DMS53 treated with DMSO at 0.1 percent for 48 hours (cell line): ENCODE results near the gene TPSB2.

ENCODE experiments used
- DNase-seq: peaks from one replicate; lab custom pipeline; 2025; ENCODE audit not compliant: unreplicated experiment; lab: John Stamatoyannopoulos, UW

The TPSB2 gene

DNA sequence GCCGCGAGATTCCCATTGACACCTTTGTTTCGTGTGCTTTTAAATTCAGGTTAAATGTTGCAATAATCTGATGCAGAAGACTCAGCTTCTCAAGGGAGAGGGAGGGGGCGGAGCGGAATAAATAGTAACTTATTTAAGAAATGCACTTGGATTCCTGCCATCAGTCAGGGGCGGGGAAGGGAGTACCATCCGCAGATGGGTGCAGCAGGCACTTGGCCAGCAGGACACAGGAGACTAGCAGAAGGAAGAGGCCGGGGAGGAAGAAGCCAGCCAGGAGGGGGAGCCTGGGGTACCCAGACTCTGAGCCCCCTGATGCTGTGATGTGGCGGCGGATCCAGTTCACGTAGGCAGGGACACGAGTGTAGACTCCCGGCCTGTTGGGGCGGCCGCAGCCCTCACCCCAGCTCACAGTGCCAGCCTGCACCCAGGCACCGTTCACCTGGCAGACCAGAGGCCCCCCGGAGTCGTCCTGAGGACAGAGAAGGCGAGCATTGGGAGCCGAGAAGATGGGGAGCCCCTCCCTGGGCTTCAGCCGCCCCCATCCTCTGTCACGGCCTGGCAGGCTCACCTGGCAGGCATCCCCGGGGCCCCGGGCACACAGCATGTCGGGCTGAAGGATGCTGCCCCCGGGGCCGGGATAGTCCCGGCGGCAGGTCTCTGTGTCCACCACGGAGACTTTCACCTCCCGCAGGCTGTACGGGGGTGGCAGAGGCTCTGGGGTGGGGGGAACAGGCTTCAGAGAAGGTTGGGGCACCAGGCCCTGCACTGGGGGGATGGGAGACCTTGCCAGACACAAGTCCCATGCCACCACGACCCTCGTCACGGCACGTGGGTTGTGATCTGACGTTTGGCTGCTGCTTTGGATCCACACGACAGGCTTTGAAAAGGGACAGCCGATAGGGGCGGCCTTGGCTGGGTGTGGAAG lies 8.1 kb downstream of the TPSB2 start:
- DNase-seq = no peak

DNA sequence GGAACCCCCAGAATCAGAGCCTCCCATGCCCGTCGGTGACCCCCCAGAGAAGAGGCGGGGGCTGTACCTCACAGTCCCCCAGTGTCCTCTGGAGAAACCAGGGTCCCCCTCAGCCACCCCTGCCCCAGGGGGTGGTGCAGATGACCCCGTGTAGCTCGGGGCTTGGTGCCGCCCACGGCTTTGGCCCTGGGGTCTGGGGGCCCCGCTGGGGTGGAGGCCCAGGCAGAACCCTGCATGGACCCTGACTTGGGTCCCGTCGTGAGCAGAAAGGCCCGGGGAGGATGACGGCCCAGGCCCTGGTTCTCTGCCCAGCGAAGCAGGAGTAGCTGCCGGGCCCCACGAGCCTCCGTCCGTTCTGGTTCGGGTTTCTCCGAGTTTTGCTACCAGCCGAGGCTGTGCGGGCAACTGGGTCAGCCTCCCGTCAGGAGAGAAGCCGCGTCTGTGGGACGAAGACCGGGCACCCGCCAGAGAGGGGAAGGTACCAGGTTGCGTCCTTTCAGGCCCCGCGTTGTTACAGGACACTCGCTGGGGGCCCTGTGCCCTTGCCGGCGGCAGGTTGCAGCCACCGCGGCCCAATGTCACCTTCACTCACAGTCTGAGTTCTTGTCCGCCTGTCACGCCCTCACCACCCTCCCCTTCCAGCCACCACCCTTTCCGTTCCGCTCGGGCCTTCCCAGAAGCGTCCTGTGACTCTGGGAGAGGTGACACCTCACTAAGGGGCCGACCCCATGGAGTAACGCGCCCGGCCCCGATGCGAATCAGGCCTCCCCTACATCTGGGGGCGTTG lies 8.9 kb downstream of the TPSB2 start:
- no peak for DNase-seq

DNA sequence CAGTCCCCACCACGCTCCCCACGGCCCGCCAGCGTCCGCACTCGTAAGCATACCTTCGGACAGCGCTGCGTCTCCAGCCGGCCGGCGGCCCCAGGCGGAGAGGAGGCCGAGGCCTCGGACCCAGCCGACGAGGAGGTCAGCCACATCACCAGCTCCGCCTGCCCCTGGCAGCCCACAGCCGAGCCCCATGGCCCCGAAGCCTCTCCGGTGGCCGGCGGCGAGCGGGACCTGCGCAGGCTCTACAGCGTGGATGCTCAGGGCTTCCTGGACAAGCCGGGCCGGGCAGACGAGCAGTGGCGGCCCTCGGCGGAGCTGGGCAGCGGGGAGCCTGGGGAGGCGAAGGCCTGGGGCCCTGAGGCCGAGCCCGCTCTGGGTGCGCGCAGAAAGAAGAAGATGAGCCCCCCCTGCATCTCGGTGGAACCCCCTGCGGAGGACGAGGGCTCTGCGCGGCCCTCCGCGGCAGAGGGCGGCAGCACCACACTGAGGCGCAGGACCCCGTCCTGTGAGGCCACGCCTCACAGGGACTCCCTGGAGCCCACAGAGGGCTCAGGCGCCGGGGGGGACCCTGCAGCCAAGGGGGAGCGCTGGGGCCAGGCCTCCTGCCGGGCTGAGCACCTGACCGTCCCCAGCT lies 9.8 kb downstream of the TPSB2 start:
- DNase-seq = no peak

DNA sequence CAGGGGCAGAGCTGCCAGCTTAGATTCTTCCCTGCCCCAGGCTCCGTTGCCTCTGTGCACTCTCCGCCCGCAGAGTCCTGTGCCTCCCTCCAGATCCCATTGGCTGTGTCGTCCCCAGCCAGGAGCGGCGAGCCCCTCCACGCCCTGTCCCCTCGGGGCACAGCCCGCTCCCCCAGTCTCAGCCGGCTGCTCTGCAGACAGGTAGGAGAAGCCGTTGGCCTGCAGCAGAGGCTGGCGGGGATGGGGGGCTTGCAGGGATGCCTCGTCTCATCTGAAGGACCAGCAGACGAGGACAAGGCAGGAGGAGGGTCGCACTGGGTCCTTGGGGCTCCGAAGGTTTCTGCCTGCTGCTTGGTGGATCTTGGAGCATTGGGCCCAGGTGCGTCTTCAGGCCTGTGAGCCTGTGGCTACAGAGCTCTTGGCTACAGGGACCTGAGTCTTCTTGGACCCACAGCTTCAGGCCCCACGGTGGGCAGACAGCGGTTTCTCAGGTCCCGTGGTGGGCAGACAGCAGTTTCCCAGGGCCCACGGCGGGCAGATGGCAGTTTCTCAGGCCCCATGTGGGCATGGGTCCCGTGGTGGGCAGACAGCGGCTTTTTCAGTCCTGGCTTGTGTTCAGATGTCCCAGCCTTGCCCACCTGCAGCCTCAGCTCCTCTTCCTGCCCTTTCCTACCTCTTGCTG lies 10.9 kb downstream of the TPSB2 start:
- DNase-seq = no peak

DNA sequence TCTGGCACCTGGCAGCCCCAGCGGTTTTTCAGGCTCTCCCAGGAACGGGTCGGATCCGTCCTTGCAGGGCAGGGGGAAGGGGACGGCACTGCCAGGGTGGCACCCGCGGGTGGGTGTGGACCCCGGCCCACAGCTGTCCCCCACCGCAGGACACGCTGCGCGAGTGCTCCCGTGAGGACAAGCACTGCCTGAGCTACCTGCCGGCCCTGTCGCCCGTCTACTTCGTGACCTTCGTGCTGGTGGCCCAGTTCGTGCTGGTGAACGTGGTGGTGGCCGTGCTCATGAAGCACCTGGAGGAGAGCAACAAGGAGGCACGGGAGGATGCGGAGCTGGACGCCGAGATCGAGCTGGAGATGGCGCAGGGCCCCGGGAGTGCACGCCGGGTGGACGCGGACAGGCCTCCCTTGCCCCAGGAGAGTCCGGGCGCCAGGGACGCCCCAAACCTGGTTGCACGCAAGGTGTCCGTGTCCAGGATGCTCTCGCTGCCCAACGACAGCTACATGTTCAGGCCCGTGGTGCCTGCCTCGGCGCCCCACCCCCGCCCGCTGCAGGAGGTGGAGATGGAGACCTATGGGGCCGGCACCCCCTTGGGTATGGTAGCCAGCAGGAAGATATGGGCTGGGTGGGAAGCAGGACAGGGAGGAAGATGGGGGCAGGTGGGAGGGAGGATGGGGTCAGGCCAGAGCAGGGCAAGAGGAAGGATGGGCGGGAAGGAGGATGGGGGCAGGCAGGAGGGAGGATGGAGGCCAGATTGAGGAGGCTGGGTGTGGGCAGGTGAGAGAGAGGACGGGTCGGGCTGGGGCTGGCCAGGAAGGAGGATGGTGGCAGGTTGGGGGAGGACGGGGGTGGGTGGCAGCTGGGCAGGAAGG lies 11.7 kb downstream of the TPSB2 start:
- no peak for DNase-seq

DNA sequence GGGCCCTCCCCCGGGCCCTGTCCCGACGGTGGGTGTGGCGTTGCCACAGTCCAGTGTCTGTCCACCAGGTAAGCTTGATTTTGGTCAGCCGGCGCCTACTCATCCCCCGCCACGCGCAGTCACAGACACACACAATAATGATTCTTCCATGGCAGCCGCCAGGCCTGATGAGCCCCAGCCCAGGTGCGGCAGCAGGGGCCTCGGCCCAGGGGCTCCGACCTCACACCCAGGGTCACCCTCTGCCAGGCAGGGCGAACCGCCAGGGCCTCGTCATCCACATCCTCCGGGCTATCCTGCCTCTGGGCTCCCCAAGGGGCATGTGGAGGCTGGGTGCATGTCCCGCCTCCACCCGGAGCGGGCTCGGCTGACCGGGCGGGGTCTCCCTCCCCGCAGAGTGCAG lies 12.5 kb downstream of the TPSB2 start:
- no peak for DNase-seq

DNA sequence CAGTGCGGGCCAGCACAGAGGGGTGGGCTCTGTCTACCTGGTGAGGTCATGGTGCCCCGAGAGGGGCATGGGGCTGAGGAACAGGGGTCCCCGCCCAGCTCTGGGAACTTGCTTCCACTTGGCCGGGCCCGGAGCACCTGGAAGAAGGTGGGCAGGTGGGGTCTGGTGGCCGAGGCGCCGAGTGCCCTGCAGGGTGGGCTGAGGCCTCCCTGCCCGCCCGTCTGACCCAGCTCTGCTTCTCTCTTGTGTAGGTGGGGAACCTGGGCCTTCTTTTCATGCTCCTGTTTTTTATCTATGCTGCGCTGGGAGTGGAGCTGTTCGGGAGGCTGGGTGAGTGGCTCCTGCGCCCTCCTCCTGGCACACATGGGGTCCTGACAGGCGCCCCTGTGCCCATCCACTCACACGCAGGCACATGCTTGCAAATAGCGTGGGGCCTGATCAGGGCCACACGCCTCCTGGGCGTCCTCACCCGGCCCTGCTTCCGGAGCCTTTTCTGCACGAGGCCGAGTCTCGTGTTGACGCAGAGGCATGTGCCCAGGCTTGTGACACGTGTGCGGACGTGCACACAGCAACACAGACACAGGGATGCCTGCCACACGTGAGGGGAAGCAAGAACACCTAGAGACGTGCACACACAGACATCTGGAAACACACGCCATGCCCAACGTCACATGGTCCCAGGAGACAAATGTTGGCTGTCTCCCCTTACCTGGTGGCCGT lies 13.1 kb downstream of the TPSB2 start:
- DNase-seq = no peak

DNA sequence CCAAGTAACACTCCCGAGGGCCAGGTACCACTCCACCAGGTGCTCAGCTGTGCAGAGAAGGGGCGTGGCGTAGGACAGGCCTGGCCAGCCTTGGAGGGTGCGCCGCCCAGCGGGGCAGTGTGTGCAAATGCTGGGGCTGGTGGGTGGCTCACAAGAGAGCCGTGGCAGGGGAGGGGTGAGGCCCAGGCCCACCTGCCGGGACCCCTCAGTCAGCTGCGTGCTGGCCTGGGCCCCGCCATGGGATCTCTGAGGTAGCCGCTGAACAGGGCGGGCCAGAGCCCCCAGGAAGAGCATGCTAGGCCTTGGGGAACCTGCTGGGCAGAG lies 13.7 kb downstream of the TPSB2 start:
- DNase-seq = no peak

DNA sequence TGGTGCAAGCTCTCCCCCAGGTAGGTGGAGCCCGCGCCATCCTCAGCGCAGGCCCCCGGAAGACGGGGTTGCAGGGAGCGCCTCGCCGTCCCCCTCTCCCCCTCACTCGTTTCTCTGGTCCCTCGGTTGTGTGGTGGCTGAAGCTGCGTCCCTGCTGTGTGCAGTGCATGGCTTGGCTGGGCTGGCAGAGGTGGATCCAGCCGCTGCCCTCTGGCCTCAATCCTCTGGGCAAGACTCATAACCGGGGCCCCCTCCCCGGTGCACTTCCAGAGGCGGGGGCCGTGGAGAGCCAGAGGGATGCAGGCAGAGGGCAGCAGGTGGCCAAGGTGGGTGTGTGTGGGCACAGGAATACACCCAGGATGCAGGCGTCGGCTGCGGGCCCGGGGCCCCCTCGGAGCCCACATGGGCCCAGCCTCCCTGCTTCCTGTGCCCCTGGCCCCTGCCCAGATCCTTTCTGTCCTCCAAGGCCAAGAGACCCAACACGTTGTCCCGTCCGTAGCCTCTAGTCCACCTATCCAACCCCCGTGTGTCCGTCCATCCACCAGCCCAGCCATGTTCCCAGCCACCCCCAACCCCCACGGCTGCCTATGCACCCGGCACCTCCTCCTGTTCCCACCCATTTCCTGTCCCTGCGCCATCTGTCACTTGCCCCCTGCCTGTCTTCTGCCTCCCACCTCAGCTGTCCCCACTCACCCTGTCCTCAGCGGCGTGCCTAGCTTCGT lies 14.2 kb downstream of the TPSB2 start:
- DNase-seq = no peak

DNA sequence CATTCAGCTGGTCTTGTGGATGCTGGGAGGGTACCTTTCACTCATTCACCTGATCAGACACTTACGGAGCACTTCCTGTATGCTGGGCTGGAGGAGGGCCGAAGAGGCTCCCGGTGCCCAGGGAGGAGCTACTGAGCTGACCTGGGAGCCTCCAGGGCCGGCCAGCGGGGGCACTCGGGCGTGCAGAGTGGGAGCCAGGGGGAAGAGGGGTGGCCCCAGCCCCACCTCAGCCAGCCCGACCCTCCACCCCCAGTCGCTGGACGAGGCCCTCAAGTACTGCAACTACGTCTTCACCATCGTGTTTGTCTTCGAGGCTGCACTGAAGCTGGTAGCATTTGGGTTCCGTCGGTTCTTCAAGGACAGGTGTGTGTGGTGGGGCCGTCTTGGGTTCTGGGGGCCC lies 15.3 kb downstream of the TPSB2 start:
- no peak for DNase-seq

DNA sequence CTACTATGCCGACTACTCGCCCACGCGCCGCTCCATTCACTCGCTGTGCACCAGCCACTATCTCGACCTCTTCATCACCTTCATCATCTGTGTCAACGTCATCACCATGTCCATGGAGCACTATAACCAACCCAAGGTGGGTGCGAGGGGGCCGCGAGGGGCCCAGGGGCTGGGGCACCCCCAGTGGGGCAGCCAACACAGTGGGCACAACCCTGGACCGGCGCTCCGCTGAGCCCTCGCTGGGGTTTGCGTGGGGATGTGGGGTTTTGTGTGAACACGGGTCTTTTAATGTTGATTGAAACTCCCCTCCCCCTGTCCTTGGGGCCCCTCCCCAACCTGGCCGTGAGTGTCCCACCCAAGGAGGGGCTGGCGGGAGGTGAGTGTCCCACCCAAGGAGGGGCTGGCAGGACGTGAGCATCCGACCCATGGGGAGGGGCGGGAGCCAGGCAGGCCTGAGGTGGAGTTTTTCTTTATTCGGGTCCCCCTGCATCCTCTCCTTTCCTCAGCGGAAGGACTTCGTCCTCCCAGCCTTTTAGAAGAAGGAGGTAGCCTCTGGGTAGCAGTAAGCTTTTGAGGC lies 16.1 kb downstream of the TPSB2 start:
- DNase-seq = no peak

DNA sequence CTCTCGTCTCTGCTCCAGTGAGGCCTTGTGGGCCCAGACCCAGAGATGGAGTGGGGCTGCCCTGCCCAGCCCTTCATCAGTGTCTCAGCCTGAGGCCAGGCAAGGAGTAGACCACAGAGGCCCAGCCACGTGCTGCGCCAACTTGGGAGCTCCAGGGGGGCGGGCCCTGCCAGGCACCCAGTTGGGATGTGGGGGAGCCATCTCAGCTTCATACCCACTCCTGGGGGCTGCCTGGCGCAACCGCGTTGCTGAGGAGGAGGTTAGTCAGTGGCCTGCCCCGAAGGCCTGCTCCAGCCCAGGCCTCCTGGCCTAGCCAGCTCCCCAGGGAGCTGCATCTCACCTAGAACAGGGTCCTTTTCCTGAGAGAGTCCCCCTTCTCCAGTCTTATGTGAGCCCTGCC lies 16.8 kb downstream of the TPSB2 start:
- DNase-seq = no peak

DNA sequence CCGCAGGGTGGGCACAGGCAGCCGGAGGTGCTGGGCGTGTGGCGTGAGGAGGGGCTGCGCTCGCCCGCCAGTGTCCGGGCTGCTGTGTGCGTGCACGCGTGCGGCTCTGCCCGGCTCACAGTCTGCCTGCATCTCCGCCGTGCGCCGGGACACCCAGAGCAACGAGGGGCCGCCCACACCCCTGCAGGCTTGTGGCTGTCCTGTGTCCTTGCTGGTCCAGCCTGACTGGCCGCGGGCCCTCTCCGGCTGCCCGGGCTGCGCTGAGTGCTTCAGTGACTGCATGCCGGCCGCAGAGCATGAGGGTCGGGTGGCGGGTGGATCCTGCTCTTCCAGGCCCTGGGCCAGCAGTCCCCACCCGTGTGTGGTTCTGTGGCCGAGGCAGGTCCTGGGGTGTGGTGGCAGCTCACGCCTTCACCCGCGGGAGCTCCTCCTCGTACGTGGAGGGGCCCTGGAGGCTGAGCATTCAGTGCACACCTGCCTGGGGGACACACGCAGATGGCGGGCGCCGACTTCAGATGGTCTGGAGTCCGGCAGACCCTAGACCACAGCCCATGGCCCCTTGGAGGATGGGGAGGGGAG lies 17.3 kb downstream of the TPSB2 start:
- no peak for DNase-seq

DNA sequence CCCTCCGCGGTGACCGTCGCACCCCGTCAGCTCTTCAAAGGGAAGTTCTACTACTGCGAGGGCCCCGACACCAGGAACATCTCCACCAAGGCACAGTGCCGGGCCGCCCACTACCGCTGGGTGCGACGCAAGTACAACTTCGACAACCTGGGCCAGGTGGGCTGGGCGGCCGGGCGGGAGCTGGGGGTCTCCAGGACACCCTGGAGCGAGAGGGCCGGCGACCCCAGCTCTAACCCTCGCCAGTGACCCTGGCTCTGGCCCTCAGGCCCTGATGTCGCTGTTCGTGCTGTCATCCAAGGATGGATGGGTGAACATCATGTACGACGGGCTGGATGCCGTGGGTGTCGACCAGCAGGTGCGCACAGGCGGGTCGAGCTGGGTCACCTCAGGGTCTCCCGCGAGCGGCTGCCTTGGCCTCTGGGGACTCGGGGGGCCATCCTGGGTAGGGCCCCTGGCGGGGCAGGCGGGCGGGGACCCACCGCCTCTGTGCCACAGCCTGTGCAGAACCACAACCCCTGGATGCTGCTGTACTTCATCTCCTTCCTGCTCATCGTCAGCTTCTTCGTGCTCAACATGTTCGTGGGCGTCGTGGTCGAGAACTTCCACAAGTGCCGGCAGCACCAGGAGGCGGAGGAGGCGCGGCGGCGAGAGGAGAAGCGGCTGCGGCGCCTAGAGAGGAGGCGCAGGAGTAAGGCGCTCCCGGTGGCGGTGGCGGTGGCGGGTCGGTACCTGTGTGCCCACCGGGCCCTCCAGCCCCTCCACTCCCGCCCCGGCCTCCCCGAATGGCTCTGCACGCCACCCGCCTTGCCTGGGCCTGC lies 18.3 kb downstream of the TPSB2 start:
- DNase-seq = no peak

DNA sequence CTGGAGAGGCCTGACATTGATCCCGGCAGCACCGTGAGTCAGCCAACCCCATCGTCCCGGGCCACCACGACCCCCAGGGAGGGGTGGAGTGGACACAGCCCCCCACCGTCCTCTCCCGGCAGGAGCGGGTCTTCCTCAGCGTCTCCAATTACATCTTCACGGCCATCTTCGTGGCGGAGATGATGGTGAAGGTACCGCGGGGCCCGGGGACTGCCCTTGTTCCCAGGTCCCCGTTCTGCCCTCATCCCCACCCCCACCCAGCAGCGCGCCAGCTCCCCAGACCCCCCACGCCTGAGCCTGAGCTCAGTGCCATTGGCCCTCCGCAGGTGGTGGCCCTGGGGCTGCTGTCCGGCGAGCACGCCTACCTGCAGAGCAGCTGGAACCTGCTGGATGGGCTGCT lies 19.5 kb downstream of the TPSB2 start:
- no peak for DNase-seq

DNA sequence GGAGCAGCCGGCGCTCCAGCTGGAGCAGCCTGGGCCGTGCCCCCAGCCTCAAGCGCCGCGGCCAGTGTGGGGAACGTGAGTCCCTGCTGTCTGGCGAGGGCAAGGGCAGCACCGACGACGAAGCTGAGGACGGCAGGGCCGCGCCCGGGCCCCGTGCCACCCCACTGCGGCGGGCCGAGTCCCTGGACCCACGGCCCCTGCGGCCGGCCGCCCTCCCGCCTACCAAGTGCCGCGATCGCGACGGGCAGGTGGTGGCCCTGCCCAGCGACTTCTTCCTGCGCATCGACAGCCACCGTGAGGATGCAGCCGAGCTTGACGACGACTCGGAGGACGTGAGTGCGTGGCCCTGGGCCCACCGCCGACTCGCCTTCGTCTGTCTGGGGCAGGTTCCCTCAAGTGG lies 20.9 kb downstream of the TPSB2 start:
- DNase-seq = no peak

DNA sequence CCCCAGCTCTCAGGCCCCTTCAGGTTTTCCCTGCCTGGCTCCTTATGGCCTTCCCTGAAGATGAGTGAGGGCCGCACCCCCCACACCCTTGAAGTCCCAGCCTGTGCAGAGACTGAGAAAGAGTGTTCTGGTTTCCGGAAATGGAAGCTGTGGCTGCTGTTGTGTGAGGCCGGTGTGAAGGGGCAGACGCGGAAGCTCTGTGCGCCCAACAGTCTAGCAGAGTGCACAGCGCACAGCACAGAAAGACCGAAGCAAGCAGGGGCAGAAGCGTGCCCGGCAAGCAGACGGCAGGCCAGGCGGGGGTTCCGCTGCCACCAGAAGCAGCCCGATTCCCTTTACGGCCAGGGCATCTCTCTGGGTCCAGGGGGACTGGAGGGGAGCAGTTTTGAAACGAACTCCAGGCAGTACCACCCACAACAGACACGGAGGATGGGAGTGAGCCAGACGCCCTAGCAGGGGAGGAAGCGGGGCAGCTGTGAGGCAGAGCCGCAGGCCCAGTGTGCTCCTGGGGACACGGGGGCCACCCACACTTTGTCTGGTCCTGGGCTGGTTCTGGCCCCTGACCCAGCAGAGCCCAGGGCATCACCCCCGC lies 21.6 kb downstream of the TPSB2 start:
- DNase-seq = no peak
